HG02938 (cell line): ENCODE results near the gene ATP5F1B.

Experiments used
- ATAC-seq: cut with Tn5 transposase; IDR thresholded peaks from one replicate; pipeline ENCODE4 v1.9.1; 2021; ENCODE audit warnings: mild to moderate bottlenecking, moderate library complexity; ENCODE audit not compliant: unreplicated experiment

ATP5F1B gene

GRCh38 chr12:56645717-56646446, at the start of gene ATP5F1B:
TSS of gene ATP5F1B (minus strand) at chr12:56645984. CDS start at chr12:56645963, 21 bp downstream.
- ATAC-seq = peak; percentile 99

GRCh38 chr12:56694161-56694560, 48.4 kb upstream of the ATP5F1B start:
- ATAC-seq = no peak

GRCh38 chr12:56688846-56689109, 43.0 kb upstream of the ATP5F1B start:
- no peak for ATAC-seq

- ATAC-seq = peak; percentile 68
Observed at GRCh38 chr12:56688129-56688845, 42.5 kb upstream of the ATP5F1B start, which contains the start of gene PTGES3. TSS of gene PTGES3 (minus strand) at chr12:56688284. CDS start at chr12:56687999, 285 bp downstream.

GRCh38 chr12:56687223-56688128, 41.7 kb upstream of the ATP5F1B start:
- ATAC-seq = peak; percentile 31

- no peak for ATAC-seq
Observed at GRCh38 chr12:56684745-56685359, 39.1 kb upstream of the ATP5F1B start.

- ATAC-seq = no peak
Observed at GRCh38 chr12:56682323-56682722, 36.5 kb upstream of the ATP5F1B start.

GRCh38 chr12:56679883-56680575, 34.2 kb upstream of the ATP5F1B start:
- ATAC-seq = no peak

GRCh38 chr12:56678852-56679251, 33.1 kb upstream of the ATP5F1B start:
- ATAC-seq = no peak

- peak; percentile 83 for ATAC-seq
Observed at GRCh38 chr12:56677680-56678079, 31.9 kb upstream of the ATP5F1B start.

- ATAC-seq = peak; percentile 8
Observed at GRCh38 chr12:56676851-56677580, 31.2 kb upstream of the ATP5F1B start.

- ATAC-seq = no peak
Observed at GRCh38 chr12:56671608-56672007, 25.8 kb upstream of the ATP5F1B start.

GRCh38 chr12:56670836-56671235, 25.1 kb upstream of the ATP5F1B start:
- ATAC-seq = no peak

GRCh38 chr12:56668197-56668457, 22.3 kb upstream of the ATP5F1B start:
- ATAC-seq = no peak

GRCh38 chr12:56661979-56662638, 16.3 kb upstream of the ATP5F1B start:
- no peak for ATAC-seq

- ATAC-seq = no peak
Observed at GRCh38 chr12:56661560-56661959, 15.8 kb upstream of the ATP5F1B start.

- no peak for ATAC-seq
Observed at GRCh38 chr12:56658921-56659320, 13.1 kb upstream of the ATP5F1B start.

- ATAC-seq = peak; percentile 53
Observed at GRCh38 chr12:56657416-56658379, 11.9 kb upstream of the ATP5F1B start.
